Right lobe of liver (tissue), 4 donors: ENCODE data around the gene C20orf96.

Source experiments
- POLR2A ChIP-seq: fragments of 450-650 bp; IDR thresholded peaks from one replicate; pipeline ENCODE4 v1.6.1; 2017; ENCODE audit warnings: antibody characterized with exemption, mild to moderate bottlenecking
- TF ChIP-seq, protein P1 (sequence below), 4 donors: fragments of 200-600 bp in 3 of 4; fragments of 450-650 bp in 1 of 4; IDR thresholded peaks; one replicate each; pipeline versions ENCODE4 v1.5.1 to v1.8.0; 2016 to 2022; ENCODE audit warnings: antibody characterized with exemption in 4 of 4, mild to moderate bottlenecking in 2 of 4
- donor health status: DM: no; HTN: no; CAD: no.
- donor health status: DM: no; HTN: no; CAD: no.
- donor health status: DM: no; HTN: yes; CAD: no.

DNA sequence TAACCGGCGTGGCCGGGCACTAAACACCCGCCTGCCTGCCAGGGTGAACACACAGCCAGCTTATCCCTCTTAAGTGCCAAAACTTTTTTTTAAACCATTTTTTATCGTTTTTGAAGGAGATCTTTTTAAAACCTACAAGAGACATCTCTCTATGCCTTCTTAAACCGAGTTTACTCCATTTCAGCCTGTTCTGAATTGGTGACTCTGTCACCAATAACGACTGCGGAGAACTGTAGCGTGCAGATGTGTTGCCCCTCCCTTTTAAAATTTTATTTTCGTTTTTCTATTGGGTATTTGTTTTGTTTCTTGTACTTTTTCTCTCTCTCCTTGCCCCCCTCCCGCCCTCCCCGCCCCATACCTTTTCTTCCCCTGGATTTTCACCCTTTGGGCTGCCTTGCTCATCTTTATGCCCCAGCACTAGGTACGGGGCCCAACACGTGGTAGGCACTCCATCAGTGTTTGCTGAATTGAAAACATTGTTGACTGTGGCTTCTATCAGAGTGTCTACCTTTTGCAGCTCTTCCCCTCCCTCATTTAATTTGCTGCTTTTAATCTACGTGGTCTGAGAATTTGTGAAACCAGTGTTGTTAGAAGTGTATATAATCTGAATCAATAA is 8.3 kb upstream of the C20orf96 start:
- TF ChIP-seq, protein P1, sequence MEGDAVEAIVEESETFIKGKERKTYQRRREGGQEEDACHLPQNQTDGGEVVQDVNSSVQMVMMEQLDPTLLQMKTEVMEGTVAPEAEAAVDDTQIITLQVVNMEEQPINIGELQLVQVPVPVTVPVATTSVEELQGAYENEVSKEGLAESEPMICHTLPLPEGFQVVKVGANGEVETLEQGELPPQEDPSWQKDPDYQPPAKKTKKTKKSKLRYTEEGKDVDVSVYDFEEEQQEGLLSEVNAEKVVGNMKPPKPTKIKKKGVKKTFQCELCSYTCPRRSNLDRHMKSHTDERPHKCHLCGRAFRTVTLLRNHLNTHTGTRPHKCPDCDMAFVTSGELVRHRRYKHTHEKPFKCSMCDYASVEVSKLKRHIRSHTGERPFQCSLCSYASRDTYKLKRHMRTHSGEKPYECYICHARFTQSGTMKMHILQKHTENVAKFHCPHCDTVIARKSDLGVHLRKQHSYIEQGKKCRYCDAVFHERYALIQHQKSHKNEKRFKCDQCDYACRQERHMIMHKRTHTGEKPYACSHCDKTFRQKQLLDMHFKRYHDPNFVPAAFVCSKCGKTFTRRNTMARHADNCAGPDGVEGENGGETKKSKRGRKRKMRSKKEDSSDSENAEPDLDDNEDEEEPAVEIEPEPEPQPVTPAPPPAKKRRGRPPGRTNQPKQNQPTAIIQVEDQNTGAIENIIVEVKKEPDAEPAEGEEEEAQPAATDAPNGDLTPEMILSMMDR (IDR thresholded peaks at IDR 0.05), result no peak
- TF ChIP-seq POLR2A, result no peak
